Transverse colon (tissue), 4 donors: ENCODE results near the gene SENP8. TPM values are rescaled to one million over a fixed set of nuclear protein-coding genes. Genes with fewer than 3 reads are reported as not detected.
"Not testable (repeated sequence)": the region's sequence is repeated elsewhere in the genome, so short reads cannot be mapped to it uniquely, and the experiment has no call there.

ENCODE experiments used
- DNase-seq: peaks from one replicate; pipeline ENCODE4 v3.0.0-alpha.2; 2019
- H3K27ac ChIP-seq, 4 donors: fragments of 200-600 bp; sonication (generic); 2 replicates each; pipeline ENCODE4 v1.5.1; 2016 to 2018; ENCODE audit warnings: inconsistent platforms in 4 of 4
- H3K27me3 ChIP-seq: fragments of 200-600 bp; sonication (generic); 2 replicates; pipeline ENCODE4 v1.5.1; 2017; ENCODE audit warnings: inconsistent platforms
- H3K36me3 ChIP-seq, 4 donors: fragments of 200-600 bp; sonication (generic); 2 replicates each; pipeline ENCODE4 v1.5.1; 2017 to 2019; ENCODE audit warnings: inconsistent platforms in 4 of 4
- H3K4me1 ChIP-seq, 4 donors: fragments of 200-600 bp; sonication (generic); 2 replicates each; pipeline ENCODE4 v1.5.1; 2017 to 2020; ENCODE audit warnings: inconsistent platforms in 4 of 4
- H3K4me3 ChIP-seq, 4 donors: fragments of 200-600 bp; sonication (generic); 1 replicate in 1 of 4; 2 replicates in 3 of 4; pipeline versions ENCODE4 v1.5.1 to v1.6.1; 2017 to 2019; ENCODE audit warnings: inconsistent platforms in 4 of 4
- H3K9me3 ChIP-seq, 2 donors: fragments of 200-600 bp; sonication (generic); 2 replicates each; pipeline ENCODE4 v1.5.1; 2017 to 2019; ENCODE audit warnings: inconsistent platforms in 2 of 2
- CTCF ChIP-seq, 5 experiments: fragments of 200-600 bp in 3 of 5; fragments of 450-650 bp in 2 of 5; sonication (generic) in 3 of 5; IDR thresholded peaks; 1 replicate in 2 of 5; 2 replicates in 3 of 5; pipeline ENCODE4 v1.5.1; 2016 to 2017; ENCODE audit warnings: antibody characterized with exemption in 5 of 5, inconsistent platforms in 3 of 5, mild to moderate bottlenecking in 2 of 5, moderate library complexity in 1 of 5
- EP300 ChIP-seq: sonication (generic); formaldehyde crosslinking; IDR thresholded peaks from one replicate; pipeline ENCODE4 v1.6.1; 2017; ENCODE audit warnings: antibody characterized with exemption, low read depth
- POLR2A ChIP-seq: fragments of 450-650 bp; IDR thresholded peaks from one replicate; pipeline ENCODE4 v1.6.1; 2016; ENCODE audit warnings: antibody characterized with exemption, mild to moderate bottlenecking, moderate library complexity
- POLR2AphosphoS5 ChIP-seq, 3 donors: sonication (generic); formaldehyde crosslinking; IDR thresholded peaks; one replicate each; pipeline ENCODE4 v1.6.1; 2016; ENCODE audit warnings: antibody characterized with exemption in 3 of 3
- WGBS, 2 donors: methylation state at CpG; one replicate each; pipeline ENCODE4 v1.1.5; 2018; ENCODE audit warnings: low coverage in 1 of 2; 5-methylcytosine and 5-hydroxymethylcytosine counted together
- in situ Hi-C, 4 donors: fragments of 200-750 bp; cut with MboI; loops; one replicate each; pipeline versions ENCODE4 v1.15.0 to v1.15.1; 2017; ENCODE audit warnings: low sequenced_read_pairs in 3 of 4, low pct_ligation_motif_present in 1 of 4, low pct_unique_long_range_greater_than_20kb in 1 of 4
- intact Hi-C: fragments of 100-400 bp; cut with DNase I; formaldehyde crosslinking; loops from one replicate; pipeline ENCODE4 v1.15.1; 2023; ENCODE audit warnings: low total_unique reads
- total RNA-seq, 4 donors: library from RNA; depleted of rRNA; stranded (reverse); fragments of >200 nt; gene quantifications; one replicate each; pipeline ENCODE4 v1.1.0, GENCODE V29; 2016

Gene SENP8
- total RNA-seq, 4 donors from 2014 or later, result 2.3 to 3.8 (median 2.5) TPM

GRCh38 chr15:72096796-72097195, 21.4 kb upstream of the SENP8 start:
- no peaks in the 10 kb centered on the region for H3K27me3 ChIP-seq
- WGBS, 2 donors, result 67 to 93% methylated on average over 1 of the region's 1 CpG
- TF ChIP-seq POLR2A (no peak), CTCF (IDR thresholded peaks at IDR 0.05) (no peak), POLR2AphosphoS5 (IDR thresholded peaks at IDR 0.05) (no peak), EP300 (no peak)
- no peak overlapping the region for H3K27ac ChIP-seq
- DNase-seq, result no peak
- H3K4me1 ChIP-seq, result no peaks in the 10 kb centered on the region
- no peaks in the 10 kb centered on the region for H3K9me3 ChIP-seq
- no peak overlapping the region for H3K4me3 ChIP-seq
- H3K36me3 ChIP-seq, result no peaks in the 10 kb centered on the region
- intact Hi-C loops, result no loop called here
- in situ Hi-C loops, result no loop called here

- Histone ChIP-seq H3K36me3 (no peaks in the 10 kb centered on the region), H3K27ac (no peak overlapping the region), H3K27me3 (no peaks in the 10 kb centered on the region), H3K4me1 (peaks cover 0 to 2% (median 0%) of the 10 kb centered on the region in 4 donors), H3K9me3 (no peaks in the 10 kb centered on the region), H3K4me3 (no peak overlapping the region)
- no peak for DNase-seq
- intact Hi-C loops, result no loop called here
- TF ChIP-seq EP300 (no peak), POLR2AphosphoS5 (IDR thresholded peaks at IDR 0.05) (no peak), CTCF (IDR thresholded peaks at IDR 0.05) (no peak), POLR2A (no peak)
- in situ Hi-C loops, result no loop called here
These were observed 20.2 kb upstream of the SENP8 start for GRCh38 chr15:72098040-72098439.

- no peaks in the 10 kb centered on the region for H3K9me3 ChIP-seq
- H3K4me3 ChIP-seq, result no peak overlapping the region
- no peak for DNase-seq
- H3K27ac ChIP-seq, result no peak overlapping the region
- intact Hi-C loops, result no loop called here
- in situ Hi-C loops, result no loop called here
- TF ChIP-seq POLR2A (no peak), POLR2AphosphoS5 (IDR thresholded peaks at IDR 0.05) (no peak), CTCF (IDR thresholded peaks at IDR 0.05) (no peak), EP300 (no peak)
- H3K36me3 ChIP-seq, result no peaks in the 10 kb centered on the region
- H3K4me1 ChIP-seq, result peaks cover 0 to 8% (median 3%) of the 10 kb centered on the region in 4 donors
- 89 to 100% methylated on average over 4 of the region's 4 CpGs for WGBS, 2 donors
- no peaks in the 10 kb centered on the region for H3K27me3 ChIP-seq
These were observed 19.0 kb upstream of the SENP8 start for GRCh38 chr15:72099155-72099554.

- H3K4me3 ChIP-seq, H3K9me3 ChIP-seq, H3K27ac ChIP-seq, DNase-seq, in situ Hi-C loops, H3K4me1 ChIP-seq, H3K27me3 ChIP-seq, intact Hi-C loops, H3K36me3 ChIP-seq: not testable (repeated sequence)
- WGBS, 2 donors, result no CpG with 5 or more reads among the region's 33 CpGs
These were observed 17.7 kb upstream of the SENP8 start for GRCh38 chr15:72100551-72100950.

- H3K4me1 ChIP-seq, result peaks cover 0 to 14% (median 3%) of the 10 kb centered on the region in 4 donors
- H3K36me3 ChIP-seq, result no peaks in the 10 kb centered on the region
- in situ Hi-C loops (no loop called here), intact Hi-C loops (no loop called here)
- WGBS, 2 donors, result 94% methylated on average over 3 of the region's 3 CpGs; no CpG with 5 or more reads in 1 of the 2 donors
- no peaks in the 10 kb centered on the region for H3K27me3 ChIP-seq
- no peak for DNase-seq
- no peak for TF ChIP-seq POLR2A
- no peak for TF ChIP-seq EP300
- H3K4me3 ChIP-seq, result no peak overlapping the region
- H3K9me3 ChIP-seq, result no peaks in the 10 kb centered on the region
- no peak overlapping the region for H3K27ac ChIP-seq
These were observed 13.1 kb upstream of the SENP8 start for GRCh38 chr15:72105111-72105510.
